IMR-90 (cell line): ENCODE measurements around the gene PLPP7. TPM values are rescaled to one million over a fixed set of nuclear protein-coding genes. Genes with fewer than 3 reads are reported as not detected.

Experiments
- ATAC-seq: fragments of 200-7000 bp; cut with Tn5 transposase; 2 replicates; pipeline ENCODE4 v1.9.1; 2020; ENCODE audit warnings: low read depth, mild to moderate bottlenecking, moderate library complexity
- BruUV-seq: library from RNA; stranded (reverse); fragments of 400-500 nt; replicated peaks from 2 replicates; lab custom pipeline; 2021; lab: Mats Ljungman, UMichigan
- CTCF ChIA-PET: fragments of 300-600 bp; formaldehyde crosslinking; extraction: SDS; loops from one replicate; lab custom pipeline; 2021; ENCODE audit warnings: antibody characterized with exemption; lab: Yijun Ruan, JAX
- POLR2A ChIA-PET: fragments of 300-600 bp; sonication (Branson Sonifier 250); formaldehyde crosslinking; loops from one replicate; lab custom pipeline; 2022; ENCODE audit warnings: antibody characterized with exemption; ENCODE audit not compliant: unreplicated experiment; lab: Charles Lee
- DNase-seq: peaks from one replicate; pipeline ENCODE4 v3.0.0; 2013
- H2AFZ ChIP-seq: replicated peaks from 2 replicates; pipeline ENCODE3; 2013; ENCODE audit warnings: low read length, mild to moderate bottlenecking; ENCODE audit not compliant: poor library complexity
- H2AK5ac ChIP-seq: 2 replicates; pipeline ENCODE4 v1.6.1; 2013; ENCODE audit warnings: low read depth, low read length, inconsistent platforms
- H2AK9ac ChIP-seq: replicated peaks from 2 replicates; pipeline ENCODE3; 2013; ENCODE audit warnings: mild to moderate bottlenecking, low read depth, low read length, moderate library complexity; ENCODE audit not compliant: poor library complexity
- H2BK120ac ChIP-seq: 2 replicates; pipeline ENCODE4 v1.6.1; 2013; ENCODE audit warnings: low read depth, low read length, inconsistent platforms
- H2BK15ac ChIP-seq: 3 replicates; pipeline ENCODE4 v1.6.1; 2013; ENCODE audit warnings: low read depth, low read length, inconsistent platforms
- H2BK20ac ChIP-seq: 2 replicates; pipeline ENCODE4 v1.6.1; 2013; ENCODE audit warnings: low read depth, mild to moderate bottlenecking, inconsistent platforms, low read length, moderate library complexity
- H2BK5ac ChIP-seq: 2 replicates; pipeline ENCODE4 v1.6.1; 2013; ENCODE audit warnings: mild to moderate bottlenecking, low read depth, low read length, inconsistent platforms; ENCODE audit not compliant: poor library complexity, severe bottlenecking
- H3K14ac ChIP-seq: replicated peaks from 2 replicates; pipeline ENCODE4 v1.6.1; 2013; ENCODE audit warnings: low read depth, low read length, inconsistent platforms
- H3K18ac ChIP-seq: 2 replicates; pipeline ENCODE4 v1.6.1; 2013; ENCODE audit warnings: low read depth, low read length, control low read depth
- H3K23ac ChIP-seq: 2 replicates; pipeline ENCODE4 v1.6.1; 2013; ENCODE audit warnings: low read depth, low read length, inconsistent platforms
- H3K27ac ChIP-seq: 2 replicates; pipeline ENCODE4 v1.5.1; 2013; ENCODE audit warnings: mild to moderate bottlenecking, control low read depth, low read length; ENCODE audit not compliant: insufficient read depth
- H3K27me3 ChIP-seq: 2 replicates; pipeline ENCODE4 v1.6.1; 2013; ENCODE audit warnings: low read length; ENCODE audit not compliant: control insufficient read depth, insufficient read depth
- H3K36me3 ChIP-seq: 2 replicates; pipeline ENCODE4 v1.6.1; 2013; ENCODE audit warnings: low read length, mixed read lengths; ENCODE audit not compliant: control insufficient read depth, insufficient read depth
- H3K4ac ChIP-seq: 2 replicates; pipeline ENCODE4 v1.6.1; 2013; ENCODE audit warnings: low read depth, low read length, inconsistent platforms
- H3K4me1 ChIP-seq: 2 replicates; pipeline ENCODE4 v1.6.1; 2013; ENCODE audit warnings: low read length, mixed read lengths; ENCODE audit not compliant: control insufficient read depth, insufficient read depth
- H3K4me2 ChIP-seq: 2 replicates; pipeline ENCODE4 v1.6.1; 2013; ENCODE audit warnings: low read depth, mild to moderate bottlenecking, control low read depth, low read length, moderate library complexity
- H3K4me3 ChIP-seq: 2 replicates; pipeline ENCODE4 v1.5.1; 2013; ENCODE audit warnings: low read depth, mild to moderate bottlenecking, control low read depth, low read length, moderate library complexity; ENCODE audit not compliant: insufficient read depth
- H3K56ac ChIP-seq: 2 replicates; pipeline ENCODE4 v1.6.1; 2013; ENCODE audit warnings: low read length, inconsistent platforms; ENCODE audit not compliant: insufficient read depth; ENCODE audit errors: extremely low read depth
- H3K79me1 ChIP-seq, 2 experiments: 2 replicates each; pipeline ENCODE4 v1.6.1; 2013; ENCODE audit warnings: low read length in 2 of 2, inconsistent platforms in 1 of 2, low read depth in 1 of 2
- H3K9ac ChIP-seq: 2 replicates; pipeline ENCODE4 v1.6.1; 2013; ENCODE audit warnings: low read depth, low read length, control low read depth
- H3K9me1 ChIP-seq: 2 replicates; pipeline ENCODE4 v1.6.1; 2013; ENCODE audit warnings: low read length, inconsistent platforms; ENCODE audit not compliant: insufficient read depth
- H3K9me3 ChIP-seq: 2 replicates; pipeline ENCODE4 v1.6.1; 2013; ENCODE audit warnings: low read length; ENCODE audit not compliant: control insufficient read depth, insufficient read depth
- H4K20me1 ChIP-seq: 2 replicates; pipeline ENCODE4 v1.6.1; 2013; ENCODE audit warnings: low read length, inconsistent platforms; ENCODE audit not compliant: insufficient read depth
- H4K5ac ChIP-seq: 2 replicates; pipeline ENCODE4 v1.6.1; 2013; ENCODE audit warnings: mild to moderate bottlenecking, low read depth, low read length, control low read depth
- H4K8ac ChIP-seq, 2 experiments: 2 replicates each; pipeline ENCODE4 v1.6.1; 2013; ENCODE audit warnings: low read depth in 2 of 2, low read length in 2 of 2, control low read depth in 1 of 2, inconsistent platforms in 1 of 2
- H4K91ac ChIP-seq: 2 replicates; pipeline ENCODE4 v1.6.1; 2013; ENCODE audit warnings: low read depth, low read length, inconsistent platforms; ENCODE audit not compliant: insufficient read depth
- NFE2L2 ChIP-seq: fragments of 150-350 bp; IDR thresholded peaks from 2 replicates; pipeline ENCODE4 v1.6.1; 2016; ENCODE audit warnings: low read depth, mild to moderate bottlenecking, low read length
- WGBS, 2 experiments: methylation state at CpG; one replicate each; pipeline versions ENCODE4 v1.1.5 to v1.1.7; 2013; ENCODE audit warnings: missing lambda C conversion rate in 2 of 2; ENCODE audit not compliant: insufficient read length in 1 of 2; ENCODE audit errors: extremely low coverage in 2 of 2; 5-methylcytosine and 5-hydroxymethylcytosine counted together
- dilution Hi-C: fragments of 300-500 bp; cut with HindIII; formaldehyde crosslinking; loops from one replicate; pipeline ENCODE4 v1.14.3; 2018; ENCODE audit warnings: low sequenced_read_pairs; ENCODE audit not compliant: unreplicated experiment
- in situ Hi-C: fragments of 300-500 bp; cut with MboI; formaldehyde crosslinking; loops from 3 replicates; pipeline ENCODE4 v1.14.3; 2019; ENCODE audit warnings: low sequenced_read_pairs, inconsistent platforms, mixed read lengths
- intact Hi-C: fragments of 100-400 bp; cut with micrococcal nuclease; formaldehyde crosslinking; loops from 2 replicates; pipeline ENCODE4 v1.10.0; 2022
- polyA plus RNA-seq, 3 experiments: library from polyadenylated mRNA; depleted of rRNA; stranded (reverse); fragments of >200 nt; gene quantifications; 2 replicates each; pipeline ENCODE4 v1.2.3, GENCODE V29; 2012; ENCODE audit warnings: low replicate concordance in 1 of 3
- total RNA-seq: library from RNA; depleted of rRNA; stranded (reverse); fragments of >200 nt; gene quantifications from 2 replicates; pipeline ENCODE4 v1.2.3, GENCODE V29; 2012

Gene PLPP7
- total and polyA plus RNA-seq, 2 of the 4 experiments (the other 2 are of a cell fraction): 0.54 to 1.2 TPM

DNA sequence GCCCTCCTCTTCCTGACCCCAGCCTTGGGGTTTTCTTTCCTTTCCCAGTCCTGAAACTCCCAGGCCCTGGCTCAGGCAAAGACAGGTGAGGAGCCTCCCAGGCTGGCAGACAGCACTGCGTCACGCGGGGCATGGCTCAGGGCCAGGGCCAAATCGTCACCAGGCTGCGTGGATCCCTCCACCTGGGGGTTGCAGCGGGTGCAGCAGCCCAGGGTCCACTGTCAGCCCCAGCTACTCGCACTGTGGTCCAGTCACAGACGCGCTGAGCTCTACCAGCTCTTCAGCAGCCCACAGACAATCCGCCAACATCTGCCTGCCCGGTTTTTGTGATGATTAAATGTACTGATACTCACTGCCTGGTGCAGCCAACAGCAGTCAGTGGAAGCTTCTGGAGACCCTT lies 25.3 kb upstream of the PLPP7 start:
- no peak overlapping the region for H3K56ac ChIP-seq
- dilution Hi-C loops: no loop called here
- H3K36me3 ChIP-seq: no peaks in the 10 kb centered on the region
- H3K9ac ChIP-seq: no peak overlapping the region
- H3K4me3 ChIP-seq: no peak overlapping the region
- no TSS peak for BruUV-seq
- no peak for DNase-seq
- 83% methylated on average over 11 of the region's 11 CpGs; no CpG with 5 or more reads in 1 of the 2 experiments for WGBS, 2 experiments
- H3K4me2 ChIP-seq: no peak overlapping the region
- H3K14ac ChIP-seq: no peak overlapping the region
- in situ Hi-C loops: no loop called here
- peaks cover 3% of the 10 kb centered on the region; the same call in 1 of the 2 replicates for H3K27me3 ChIP-seq
- H3K4ac ChIP-seq: no peak overlapping the region
- no peaks in the 10 kb centered on the region for H3K4me1 ChIP-seq
- no peak overlapping the region for H2BK20ac ChIP-seq
- no peak overlapping the region for H4K91ac ChIP-seq
- H4K20me1 ChIP-seq: no peaks in the 10 kb centered on the region
- no peak overlapping the region for H2AFZ ChIP-seq
- ChIA-PET CTCF (no interaction called here), POLR2A (no interaction called here)
- no peak for ATAC-seq
- no peaks in the 10 kb centered on the region for H3K9me1 ChIP-seq
- no peak overlapping the region for H4K8ac ChIP-seq
- H2AK5ac ChIP-seq: no peak overlapping the region
- H2AK9ac ChIP-seq: no peak overlapping the region
- H3K27ac ChIP-seq: no peak overlapping the region
- H3K9me3 ChIP-seq: no peaks in the 10 kb centered on the region
- no peaks in the 10 kb centered on the region for H3K79me1 ChIP-seq
- no peak overlapping the region for H2BK120ac ChIP-seq
- no peak overlapping the region for H3K18ac ChIP-seq
- no peak overlapping the region for H4K5ac ChIP-seq
- no peak for TF ChIP-seq NFE2L2
- no peak overlapping the region for H2BK5ac ChIP-seq
- intact Hi-C loops: no loop called here
- H3K23ac ChIP-seq: no peak overlapping the region
- no peak overlapping the region for H2BK15ac ChIP-seq
